HG03442 (cell line): ENCODE data around the gene GGT1.
A peak's percentile ranks its signal among the peaks of the same experiment; 100 is the strongest.
"Not testable (repeated sequence)": the region's sequence is repeated elsewhere in the genome, so short reads cannot be mapped to it uniquely, and the experiment has no call there.

Experiments used
- ATAC-seq: cut with Tn5 transposase; IDR thresholded peaks from one replicate; pipeline ENCODE4 v1.9.1; 2021; ENCODE audit warnings: mild to moderate bottlenecking, moderate library complexity; ENCODE audit not compliant: unreplicated experiment

Gene GGT1

GRCh38 chr22:24602847-24603769 lies at the start of gene GGT1:
Gene GGT1, plus strand, starts transcription at chr22:24603193. Its CDS starts 7,889 bp downstream, at chr22:24611082.
- ATAC-seq = not testable (repeated sequence)

- ATAC-seq = no peak
These were observed 49.2 kb upstream of the GGT1 start for GRCh38 chr22:24553597-24554312.

DNA sequence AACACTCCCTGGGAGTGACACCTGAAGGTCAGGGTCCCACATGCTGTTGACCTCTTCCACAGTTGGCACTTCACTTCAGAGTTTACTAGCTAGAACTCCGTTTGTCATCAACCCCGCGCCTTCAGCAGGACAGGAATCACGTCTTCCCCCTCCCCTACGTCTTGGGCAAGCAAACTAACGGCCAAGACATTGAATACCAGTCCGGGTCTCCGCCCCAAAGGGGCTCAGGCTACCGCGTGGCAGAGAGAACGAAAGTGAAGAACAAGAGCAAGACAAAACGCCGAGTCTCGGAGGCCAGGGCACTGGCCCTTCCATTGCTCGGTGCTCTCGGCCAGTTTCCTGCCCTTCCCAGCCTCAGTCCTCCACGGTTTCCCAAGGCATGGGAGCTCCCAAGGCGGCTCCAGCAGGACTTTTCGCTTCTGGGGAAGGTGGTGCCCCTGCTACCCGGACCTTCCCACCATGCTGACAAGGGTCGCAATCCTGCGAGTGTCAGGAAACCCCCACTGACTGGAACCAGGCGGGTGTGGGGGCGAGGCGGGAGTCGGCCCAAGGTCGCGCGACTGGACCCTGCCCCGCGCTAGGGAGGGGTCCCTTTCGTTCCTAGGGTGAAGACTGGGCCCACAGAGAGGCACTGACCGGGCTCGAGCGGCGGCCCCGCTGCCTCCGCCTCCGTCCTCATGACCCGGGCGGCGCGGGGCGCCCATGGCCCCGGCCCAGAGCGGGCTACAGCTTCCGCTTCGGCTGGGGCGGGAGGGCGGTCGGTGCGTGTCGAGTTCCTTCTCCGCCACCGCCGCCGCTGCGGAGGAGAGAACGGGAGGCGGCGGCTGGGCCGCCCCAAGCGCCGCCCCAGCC lies 48.5 kb upstream of the GGT1 start, which contains the start of gene GUCD1:
GUCD1 (minus strand) TSS at position 826 of the 852 bp plus-strand sequence; CDS start at position 679, 147 bp downstream.
- no peak for ATAC-seq

GRCh38 chr22:24555165-24556039 lies 47.6 kb upstream of the GGT1 start, which contains the start of gene SNRPD3:
Gene SNRPD3, plus strand, starts transcription at chr22:24555999. Its CDS starts 1,676 bp downstream, at chr22:24557675.
- peak; percentile 71 for ATAC-seq

- ATAC-seq = no peak
These were observed 43.5 kb upstream of the GGT1 start for GRCh38 chr22:24559471-24559870.

DNA sequence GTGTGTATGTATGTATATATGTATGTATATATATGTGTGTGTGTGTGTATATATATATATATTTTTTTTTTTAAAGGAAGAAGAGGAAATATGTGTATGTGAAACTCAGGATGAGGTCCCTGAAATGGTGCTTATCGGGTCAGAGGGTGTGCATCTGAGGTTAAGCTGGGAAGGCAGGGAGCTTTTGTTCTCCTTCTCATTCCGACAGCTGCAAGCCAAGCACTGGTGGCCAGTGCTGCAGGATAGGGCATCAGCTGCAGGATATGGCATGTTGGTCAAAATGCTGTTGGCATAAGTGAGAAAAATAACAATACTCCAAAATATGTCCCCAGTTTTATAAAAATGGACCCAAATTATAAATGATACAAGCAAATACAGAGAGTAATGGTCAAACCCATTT lies 39.7 kb upstream of the GGT1 start:
- no peak for ATAC-seq

- ATAC-seq = no peak
These were observed 38.5 kb upstream of the GGT1 start for GRCh38 chr22:24564376-24565058.

DNA sequence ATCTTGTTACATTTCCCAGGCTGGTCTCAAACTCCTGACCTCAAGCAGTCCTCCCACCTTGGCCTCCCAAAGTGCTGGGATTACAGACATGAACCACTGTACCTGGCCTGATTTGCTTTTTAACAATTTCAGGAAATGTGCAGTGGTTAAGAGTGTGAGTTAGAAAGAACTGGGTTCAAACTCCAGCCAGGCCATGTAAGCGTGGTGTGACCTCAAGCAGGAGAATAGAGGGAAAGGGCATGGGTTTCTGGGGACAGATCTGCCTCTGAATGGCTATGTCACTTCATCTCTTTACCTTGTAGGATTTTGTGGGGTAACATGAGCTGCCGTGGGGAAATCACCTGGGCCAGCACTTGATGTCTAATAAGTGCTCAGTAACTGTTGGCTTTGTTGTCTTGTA lies 37.9 kb upstream of the GGT1 start:
- no peak for ATAC-seq

DNA sequence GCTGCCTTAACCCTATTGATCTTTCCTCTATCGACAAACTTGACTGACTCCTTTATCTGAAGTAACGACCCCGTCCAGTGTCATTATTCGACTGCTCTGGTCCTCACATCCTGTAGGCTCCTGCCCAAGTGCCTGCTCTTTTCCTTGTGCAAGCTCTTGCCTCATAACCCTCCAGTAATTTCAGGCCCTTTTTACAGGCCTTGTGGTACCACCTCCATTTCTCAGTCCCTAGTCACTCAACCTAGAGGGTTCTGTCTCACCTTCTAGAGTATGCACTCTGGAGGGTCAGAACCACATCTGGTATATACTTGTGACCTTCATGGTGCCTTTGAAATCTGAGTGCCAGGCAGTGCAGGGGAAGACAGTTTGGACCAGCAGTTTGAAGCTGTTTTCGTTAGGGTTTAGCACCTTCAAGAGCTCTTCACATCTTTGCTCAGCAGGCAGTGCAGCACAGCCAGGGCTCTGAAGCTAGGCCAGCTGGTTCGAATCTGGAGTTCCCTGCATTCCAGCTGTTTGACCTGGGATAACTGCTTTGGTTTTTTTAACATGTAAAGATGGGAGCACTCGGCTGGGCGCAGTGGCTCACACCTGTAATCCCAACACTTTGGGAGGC lies 36.0 kb upstream of the GGT1 start:
- no peak for ATAC-seq

- ATAC-seq = no peak
These were observed 35.3 kb upstream of the GGT1 start for GRCh38 chr22:24567668-24568067.

DNA sequence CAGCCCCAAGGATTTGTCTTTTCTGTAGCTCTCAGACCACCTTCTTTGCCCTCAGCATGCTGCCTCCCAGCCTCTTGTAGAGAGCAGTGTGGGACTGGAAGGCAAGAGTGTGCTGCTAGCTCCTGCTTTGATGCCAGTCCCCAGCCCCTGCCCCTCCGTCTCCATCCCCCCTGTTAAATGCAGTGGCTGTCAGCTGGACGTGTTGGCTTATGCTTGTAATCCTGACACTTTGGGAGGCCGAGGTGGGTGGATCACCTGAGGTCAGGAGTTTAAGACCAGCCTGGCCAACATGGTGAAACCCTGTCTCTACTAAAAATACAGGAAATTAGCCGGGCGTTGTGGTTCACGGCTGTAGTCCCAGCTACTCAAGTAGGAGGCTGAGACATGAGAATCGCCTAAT lies 31.7 kb upstream of the GGT1 start:
- no peak for ATAC-seq

DNA sequence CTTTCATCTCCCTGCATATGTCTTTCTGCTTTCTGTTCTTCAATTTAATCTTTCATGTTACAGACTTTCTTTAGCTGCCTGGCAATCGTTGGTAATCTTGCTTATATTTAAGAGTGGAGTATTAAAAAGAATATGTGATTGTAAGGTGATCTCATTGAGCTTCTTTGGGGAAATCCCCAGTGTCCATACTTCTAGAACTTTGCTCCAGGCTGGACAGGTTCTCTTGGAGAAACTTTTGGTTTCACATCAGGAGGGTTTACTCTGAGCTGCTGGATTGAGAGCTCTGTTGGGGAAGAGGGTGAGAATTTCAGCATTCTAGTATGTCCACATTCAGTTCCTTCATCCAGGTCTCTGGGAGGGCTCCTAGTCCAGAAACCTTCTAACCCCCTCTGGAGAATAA lies 26.2 kb upstream of the GGT1 start:
- no peak for ATAC-seq

DNA sequence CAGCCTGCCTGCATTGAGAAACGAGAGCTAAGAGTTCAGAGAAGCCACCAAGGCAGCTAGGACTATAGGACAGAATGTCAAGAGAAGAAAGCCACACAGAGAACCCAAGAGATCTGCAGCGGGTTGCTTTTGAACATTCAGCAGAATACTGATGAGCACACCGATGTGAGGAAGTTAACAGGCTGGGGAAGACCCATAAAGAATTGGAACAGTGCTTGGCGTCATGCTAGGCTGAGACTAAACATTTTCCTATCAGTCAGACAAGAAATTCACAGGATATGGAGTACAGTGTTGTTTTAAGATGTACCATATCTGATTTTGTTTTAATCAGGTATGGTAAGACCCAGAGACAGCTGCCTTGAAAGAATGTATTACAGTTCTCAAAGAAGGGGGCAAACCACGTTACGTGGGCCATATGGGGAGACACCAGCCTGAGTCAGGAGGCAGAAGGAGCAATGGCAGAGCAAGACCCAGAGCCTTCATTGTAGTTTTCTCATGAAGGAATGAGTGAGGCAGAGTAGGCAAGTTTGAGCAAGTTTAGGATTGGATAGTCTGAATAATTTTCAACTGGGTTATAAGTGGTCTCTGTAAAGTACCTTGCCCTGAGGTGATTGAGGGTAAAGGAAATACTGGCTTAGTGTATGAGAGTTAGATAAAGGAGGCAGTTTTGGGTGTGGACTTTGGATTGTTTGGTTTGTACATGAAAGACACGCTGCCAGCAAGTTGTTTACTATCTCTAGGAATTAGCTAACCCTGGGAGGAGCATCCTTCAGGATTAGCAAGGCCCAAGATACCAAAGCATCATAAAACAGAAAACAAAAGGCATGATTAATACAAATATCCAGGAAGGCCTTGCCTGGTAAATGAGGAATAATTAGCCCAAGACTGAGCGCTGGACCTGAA lies 24.4 kb upstream of the GGT1 start:
- ATAC-seq = no peak

GRCh38 chr22:24579258-24579601 lies 23.8 kb upstream of the GGT1 start:
- ATAC-seq = no peak

DNA sequence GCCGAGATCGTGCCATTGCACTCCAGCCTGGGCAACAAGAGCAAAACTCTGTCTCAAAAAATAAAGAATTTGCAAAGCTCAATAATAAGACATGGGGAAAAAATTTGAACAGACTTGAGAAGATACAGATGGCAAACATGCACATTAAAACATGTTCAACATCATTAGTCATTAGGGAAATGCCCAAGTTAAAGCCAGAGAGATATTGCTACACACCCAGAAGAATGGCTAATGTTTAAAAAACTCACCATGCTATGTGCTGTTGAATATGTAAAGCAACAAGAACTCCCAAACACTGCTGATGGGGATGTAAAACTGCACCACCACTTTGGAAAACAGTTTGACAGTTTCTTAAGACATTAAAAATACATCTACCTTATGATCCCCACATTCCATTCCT lies 22.7 kb upstream of the GGT1 start:
- ATAC-seq = no peak

GRCh38 chr22:24582056-24582814 lies 20.8 kb upstream of the GGT1 start:
- no peak for ATAC-seq
